Omental fat pad (tissue), 4 donors: ENCODE results near the gene TDP1. TPM values are rescaled to one million over a fixed set of nuclear protein-coding genes. Genes with fewer than 3 reads are reported as not detected.

Experiments used
- ATAC-seq: fragments of 150-250 bp; one replicate; pipeline ENCODE4 v1.9.1; 2016; ENCODE audit warnings: mild to moderate bottlenecking, moderate library complexity; ENCODE audit not compliant: low FRiP score
- DNase-seq: peaks from one replicate; pipeline ENCODE4 v3.0.0-alpha.2; 2019; ENCODE audit warnings: low spot score
- total RNA-seq, 4 donors: library from RNA; depleted of rRNA; stranded (reverse); fragments of >200 nt; gene quantifications; one replicate each; pipeline ENCODE4 v1.1.0, GENCODE V29; 2016
- TF ChIP-seq, protein P1 (sequence below), 3 donors: fragments of 450-650 bp; IDR thresholded peaks; one replicate each; pipeline ENCODE4 v1.5.1; 2016 to 2017; ENCODE audit warnings: antibody characterized with exemption in 3 of 3, mild to moderate bottlenecking in 3 of 3, moderate library complexity in 2 of 3

TDP1 gene
- total RNA-seq, 4 donors from 2014 or later = 10.2 to 14.2 (median 12.9) TPM

DNA sequence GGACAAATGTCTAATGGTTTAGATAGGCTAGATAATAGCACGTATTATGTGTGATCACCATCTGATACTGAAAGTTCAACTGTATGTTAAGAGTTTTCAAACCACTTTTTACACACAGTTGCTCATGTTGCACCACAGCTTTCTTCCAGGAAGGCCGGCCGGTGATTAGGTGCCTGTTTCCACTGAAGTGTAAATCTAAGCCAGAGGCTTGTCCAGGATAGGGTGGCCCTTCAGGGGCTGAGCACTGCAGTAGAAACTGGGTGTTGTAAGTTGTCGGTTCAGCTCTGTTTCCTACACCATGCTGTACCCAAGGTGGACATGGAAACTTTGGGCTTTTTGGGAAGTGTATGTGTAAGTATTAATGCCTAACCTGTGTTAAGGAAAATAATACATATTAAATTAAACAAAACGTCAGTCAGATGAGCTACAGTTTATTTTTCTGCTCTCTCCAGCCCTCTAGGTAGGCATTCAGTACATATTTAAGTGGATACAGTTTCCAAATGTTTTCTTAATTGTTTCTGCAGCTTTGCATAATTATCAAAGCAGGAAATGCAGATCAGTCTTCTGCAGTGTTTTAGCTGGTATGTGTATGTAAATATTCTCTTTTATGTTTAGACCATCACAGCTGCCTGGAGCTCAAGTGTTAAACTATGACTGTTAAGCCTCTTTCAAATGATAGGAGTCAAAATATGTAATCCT is 30.9 kb downstream of the TDP1 start:
- TF ChIP-seq, protein P1, sequence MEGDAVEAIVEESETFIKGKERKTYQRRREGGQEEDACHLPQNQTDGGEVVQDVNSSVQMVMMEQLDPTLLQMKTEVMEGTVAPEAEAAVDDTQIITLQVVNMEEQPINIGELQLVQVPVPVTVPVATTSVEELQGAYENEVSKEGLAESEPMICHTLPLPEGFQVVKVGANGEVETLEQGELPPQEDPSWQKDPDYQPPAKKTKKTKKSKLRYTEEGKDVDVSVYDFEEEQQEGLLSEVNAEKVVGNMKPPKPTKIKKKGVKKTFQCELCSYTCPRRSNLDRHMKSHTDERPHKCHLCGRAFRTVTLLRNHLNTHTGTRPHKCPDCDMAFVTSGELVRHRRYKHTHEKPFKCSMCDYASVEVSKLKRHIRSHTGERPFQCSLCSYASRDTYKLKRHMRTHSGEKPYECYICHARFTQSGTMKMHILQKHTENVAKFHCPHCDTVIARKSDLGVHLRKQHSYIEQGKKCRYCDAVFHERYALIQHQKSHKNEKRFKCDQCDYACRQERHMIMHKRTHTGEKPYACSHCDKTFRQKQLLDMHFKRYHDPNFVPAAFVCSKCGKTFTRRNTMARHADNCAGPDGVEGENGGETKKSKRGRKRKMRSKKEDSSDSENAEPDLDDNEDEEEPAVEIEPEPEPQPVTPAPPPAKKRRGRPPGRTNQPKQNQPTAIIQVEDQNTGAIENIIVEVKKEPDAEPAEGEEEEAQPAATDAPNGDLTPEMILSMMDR (IDR thresholded peaks at IDR 0.05) = no peak
- ATAC-seq (no peak), DNase-seq (no peak)

- DNase-seq = no peak
- no peak for ATAC-seq
- TF ChIP-seq, protein P1 (IDR thresholded peaks at IDR 0.05) = no peak
These were observed 31.4 kb downstream of the TDP1 start for GRCh38 chr14:89987161-89987475.

GRCh38 chr14:89988787-89989186 is 33.1 kb downstream of the TDP1 start:
- DNase-seq (no peak), ATAC-seq (no peak)
- TF ChIP-seq, protein P1 (IDR thresholded peaks at IDR 0.05) = no peak

DNA sequence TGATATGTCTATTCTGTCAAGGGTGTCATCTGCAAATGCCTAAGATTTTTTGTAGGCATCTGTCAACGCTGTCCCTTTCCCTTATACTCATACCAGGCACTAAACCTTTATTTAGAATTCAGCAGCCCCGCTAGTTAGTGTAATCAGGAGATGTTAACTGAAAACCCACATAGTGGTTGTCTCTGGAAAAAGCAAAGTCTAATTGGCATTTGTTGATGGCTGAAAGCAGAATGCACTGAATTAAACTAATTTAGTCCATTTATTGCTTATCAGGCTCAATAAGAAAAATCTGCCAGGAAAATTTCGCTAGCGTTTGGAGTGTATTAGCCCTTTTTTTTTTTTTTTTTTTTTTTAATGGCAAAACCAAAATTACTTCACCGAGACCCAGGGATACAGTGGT is 34.5 kb downstream of the TDP1 start:
- ATAC-seq = no peak

GRCh38 chr14:89990623-89991275 is 35.0 kb downstream of the TDP1 start:
- DNase-seq (no peak), ATAC-seq (no peak)
- TF ChIP-seq, protein P1 (IDR thresholded peaks at IDR 0.05) = no peak

More for the DNA sequence above, 34.5 kb downstream of the TDP1 start:
- TF ChIP-seq, protein P1 (IDR thresholded peaks at IDR 0.05) = no peak
- DNase-seq = no peak

DNA sequence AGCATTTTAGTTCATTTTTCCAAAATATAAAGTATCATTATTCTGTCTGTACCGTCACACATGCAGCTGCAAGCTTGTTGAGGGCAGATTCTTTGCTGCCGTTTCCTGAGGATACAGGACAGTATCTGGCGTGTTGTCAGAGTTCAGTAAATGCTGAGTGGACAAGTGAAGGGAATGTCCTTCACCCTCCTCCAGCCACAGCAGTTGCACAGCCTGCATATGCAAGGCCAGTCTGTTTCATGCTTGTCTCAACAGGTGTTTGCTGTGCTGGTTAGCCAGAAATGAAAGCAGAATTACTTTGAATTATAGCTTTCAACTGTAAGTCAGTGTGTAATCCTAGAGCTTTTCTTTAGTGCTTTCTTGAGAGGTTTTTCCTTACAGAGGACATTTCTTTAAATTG is 36.5 kb downstream of the TDP1 start:
- DNase-seq (no peak), ATAC-seq (no peak)
- TF ChIP-seq, protein P1 (IDR thresholded peaks at IDR 0.05) = no peak

DNA sequence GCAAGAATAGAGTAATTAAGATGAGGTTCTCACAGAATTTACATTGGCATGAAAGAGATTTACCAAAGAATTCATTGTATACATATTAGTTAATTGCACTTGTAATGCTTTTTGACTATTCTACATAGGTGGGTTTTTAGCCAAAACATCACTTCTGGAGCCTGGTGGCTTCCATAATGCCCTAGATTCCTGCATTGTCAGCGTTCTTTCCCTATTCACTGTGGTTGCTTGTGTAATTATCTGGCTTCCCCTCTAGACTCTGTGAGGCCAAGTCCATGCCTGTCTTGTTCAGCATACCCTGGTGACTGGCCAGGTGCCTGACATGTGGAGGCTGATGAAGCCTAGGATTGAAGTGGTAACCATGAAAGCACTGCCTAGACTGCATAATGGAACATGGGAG is 41.2 kb downstream of the TDP1 start:
- no peak for ATAC-seq
- TF ChIP-seq, protein P1 (IDR thresholded peaks at IDR 0.05) = no peak
- DNase-seq = no peak
